ENCODE results near the gene HAUS3. TPM values are rescaled to one million over a fixed set of nuclear protein-coding genes. Genes with fewer than 3 reads are reported as not detected.

HAUS3 gene
- total RNA-seq, 4 donors from 2014 or later = 7.6 to 17.9 (median 11.8) TPM

DNA sequence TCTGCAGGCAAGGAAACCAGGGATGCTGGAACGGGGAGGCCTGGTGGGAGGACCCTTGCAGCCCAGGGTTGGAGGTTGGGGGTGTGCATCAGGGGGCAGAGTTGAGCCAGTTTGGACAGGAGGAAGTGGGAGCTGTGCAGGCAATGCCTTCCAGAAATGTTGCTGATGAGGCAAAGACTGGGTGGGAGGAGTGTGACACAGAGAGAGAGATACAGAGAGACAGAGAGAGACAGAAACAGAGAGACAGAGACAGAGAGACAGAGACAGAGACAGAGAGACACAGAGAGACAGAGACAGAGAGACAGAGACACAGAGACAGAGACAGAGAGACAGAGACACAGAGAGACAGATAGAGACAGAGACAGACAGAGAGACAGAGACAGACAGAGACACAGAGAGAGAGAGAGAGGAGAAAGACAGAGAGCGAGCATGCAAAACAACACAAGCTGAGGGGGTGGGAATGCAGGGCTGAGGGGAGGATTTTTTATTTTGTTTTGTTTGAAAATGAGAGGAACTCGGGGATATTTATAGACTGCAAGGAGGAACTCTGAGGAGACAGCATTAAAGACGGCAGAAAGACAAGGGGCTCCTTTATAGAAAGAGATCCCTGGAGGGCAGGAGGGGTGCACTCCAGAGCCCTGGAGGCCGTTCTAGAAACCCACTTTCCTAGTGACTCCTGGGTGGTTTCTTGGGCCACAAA lies 1.9 kb upstream of the HAUS3 start:
- Histone ChIP-seq H3K4me1 (peaks cover 40% of the 10 kb centered on the region), H3K27me3 (no peaks in the 10 kb centered on the region), H3K27ac (no peak overlapping the region), H3K9me3 (no peaks in the 10 kb centered on the region), H3K36me3 (peaks cover 16% of the 10 kb centered on the region), H3K4me3 (no peak overlapping the region)
- peak; percentile 75 to 81 for DNase-seq (ENCODE audit: low spot score in 2 of 2)
- peak in 1 of 2 donors; percentile 22 for TF ChIP-seq POLR2A (IDR thresholded peaks at IDR 0.05)
- no peak for TF ChIP-seq POLR2AphosphoS5 (IDR thresholded peaks at IDR 0.05)
- TF ChIP-seq EP300 (IDR thresholded peaks at IDR 0.05) = no peak
- peak in 1 of 2 donors; percentile 8 for TF ChIP-seq CTCF (IDR thresholded peaks at IDR 0.05)
- 40% methylated on average over 5 of the region's 5 CpGs for WGBS

GRCh38 chr4:2241003-2241402 lies 918 bp downstream of the HAUS3 start:
- Histone ChIP-seq H3K36me3 (peaks cover 5% of the 10 kb centered on the region), H3K27ac (no peak overlapping the region), H3K9me3 (no peaks in the 10 kb centered on the region), H3K4me1 (peaks cover 52% of the 10 kb centered on the region), H3K27me3 (no peaks in the 10 kb centered on the region), H3K4me3 (peak overlapping the region; percentile 95)
- TF ChIP-seq EP300 (IDR thresholded peaks at IDR 0.05) = no peak
- no peak for TF ChIP-seq CTCF (IDR thresholded peaks at IDR 0.05)
- TF ChIP-seq POLR2AphosphoS5 (IDR thresholded peaks at IDR 0.05) = no peak
- TF ChIP-seq POLR2A (IDR thresholded peaks at IDR 0.05) = no peak
- no peak for DNase-seq (ENCODE audit: low spot score in 2 of 2)
- WGBS = 7% methylated on average over 7 of the region's 7 CpGs

- H3K9me3 ChIP-seq = no peaks in the 10 kb centered on the region
- TF ChIP-seq POLR2AphosphoS5 (IDR thresholded peaks at IDR 0.05) (no peak), POLR2A (IDR thresholded peaks at IDR 0.05) (no peak), CTCF (IDR thresholded peaks at IDR 0.05) (no peak), EP300 (IDR thresholded peaks at IDR 0.05) (no peak)
- WGBS = 70% methylated on average over 3 of the region's 3 CpGs
Observed at GRCh38 chr4:2236944-2237666, 4.8 kb downstream of the HAUS3 start.

DNA sequence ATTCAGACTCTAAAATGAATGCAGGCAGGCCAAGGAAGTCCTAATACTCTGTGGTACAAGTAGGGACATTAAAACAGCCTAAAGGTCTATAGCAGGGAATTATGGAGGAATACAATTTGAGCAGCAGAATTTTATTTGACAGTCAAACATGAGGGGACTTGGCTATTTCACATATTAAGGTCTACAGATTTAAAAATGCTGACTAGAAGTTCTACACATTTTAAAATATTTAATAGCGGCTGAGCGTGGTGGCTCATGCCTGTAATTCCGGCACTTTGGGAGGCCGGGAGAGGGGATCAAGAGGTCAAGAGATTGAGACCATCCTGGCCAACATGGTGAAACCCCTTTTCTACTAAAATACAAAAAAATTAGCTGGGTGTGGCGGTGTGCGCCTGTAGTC lies 10.8 kb downstream of the HAUS3 start:
- TF ChIP-seq EP300 (IDR thresholded peaks at IDR 0.05) (no peak), CTCF (IDR thresholded peaks at IDR 0.05) (no peak), POLR2A (IDR thresholded peaks at IDR 0.05) (no peak), POLR2AphosphoS5 (IDR thresholded peaks at IDR 0.05) (no peak)
- Histone ChIP-seq H3K4me1 (no peaks in the 10 kb centered on the region), H3K9me3 (no peaks in the 10 kb centered on the region), H3K4me3 (no peak overlapping the region), H3K27me3 (no peaks in the 10 kb centered on the region), H3K36me3 (peaks cover 32% of the 10 kb centered on the region), H3K27ac (no peak overlapping the region)
- DNase-seq (ENCODE audit: low spot score in 2 of 2) = no peak
- 94% methylated on average over 6 of the region's 6 CpGs for WGBS

More at GRCh38 chr4:2236944-2237666, 4.8 kb downstream of the HAUS3 start:
- H3K27me3 ChIP-seq = no peaks in the 10 kb centered on the region
- DNase-seq (ENCODE audit: low spot score in 2 of 2) = no peak
- H3K4me1 ChIP-seq = peaks cover 38% of the 10 kb centered on the region
- H3K36me3 ChIP-seq = peaks cover 21% of the 10 kb centered on the region
- H3K4me3 ChIP-seq = no peak overlapping the region
- no peak overlapping the region for H3K27ac ChIP-seq

DNA sequence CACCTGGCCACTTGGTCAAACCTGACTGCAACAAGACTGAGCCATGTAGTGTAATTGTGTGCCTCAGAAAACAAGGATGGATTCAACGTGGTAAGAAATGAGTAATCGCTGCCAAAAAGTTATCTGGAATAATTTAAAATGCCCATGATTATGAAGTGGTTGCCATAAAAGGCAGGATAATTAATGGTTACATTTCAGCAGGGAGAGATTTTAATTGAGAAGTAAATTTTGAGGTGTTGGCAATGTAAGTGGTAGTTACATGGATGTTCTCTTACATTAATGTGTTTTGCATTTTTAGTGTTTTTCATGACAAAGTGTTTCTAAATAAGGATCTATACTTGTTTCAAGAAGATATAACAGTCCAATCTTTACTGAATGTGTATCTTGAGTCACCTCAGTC lies 15.7 kb downstream of the HAUS3 start:
- 74% methylated on average over 2 of the region's 2 CpGs for WGBS
- Histone ChIP-seq H3K9me3 (no peaks in the 10 kb centered on the region), H3K4me1 (no peaks in the 10 kb centered on the region), H3K27me3 (no peaks in the 10 kb centered on the region), H3K27ac (no peak overlapping the region), H3K4me3 (no peak overlapping the region), H3K36me3 (peaks cover 19% of the 10 kb centered on the region)
- no peak for TF ChIP-seq POLR2AphosphoS5 (IDR thresholded peaks at IDR 0.05)
- no peak for TF ChIP-seq POLR2A (IDR thresholded peaks at IDR 0.05)
- TF ChIP-seq CTCF (IDR thresholded peaks at IDR 0.05) = no peak
- no peak for TF ChIP-seq EP300 (IDR thresholded peaks at IDR 0.05)
- no peak for DNase-seq (ENCODE audit: low spot score in 2 of 2)
